T-cell (primary cell): ENCODE results near the gene SLC43A2. TPM values are rescaled to one million over a fixed set of nuclear protein-coding genes. Genes with fewer than 3 reads are reported as not detected.

ENCODE experiments used
- ATAC-seq, 4 experiments: fragments of 200-7000 bp in 3 of 4; fragments of 150-1000 bp in 1 of 4; cut with Tn5 transposase; replicated peaks in 1 of 4; 1 replicate in 3 of 4; 2 replicates in 1 of 4; pipeline ENCODE4 v1.10.0; 2021; ENCODE audit warnings: moderate library complexity in 3 of 4, mild to moderate bottlenecking in 2 of 4, moderate number of reproducible peaks in 1 of 4
- CTCF ChIA-PET, 2 donors: fragments of 300-600 bp; sonication (Branson Sonifier 250); formaldehyde crosslinking; loops; one replicate each; lab custom pipeline; 2022; ENCODE audit warnings: antibody characterized with exemption in 2 of 2; lab: Charles Lee
- POLR2A ChIA-PET, 2 donors: fragments of 300-600 bp; sonication (Branson Sonifier 250); formaldehyde crosslinking; loops; one replicate each; lab custom pipeline; 2022; ENCODE audit warnings: antibody characterized with exemption in 2 of 2; lab: Charles Lee
- DNase-seq, 35 experiments: peaks; one replicate each; pipeline versions ENCODE4 v3.0.0 to v3.0.0-alpha.2; 2013 to 2023
- H3K27ac ChIP-seq: one replicate; pipeline ENCODE4 v1.5.1; 2013; ENCODE audit warnings: low read length
- H3K27me3 ChIP-seq, 2 experiments: replicated peaks in 1 of 2; 1 replicate in 1 of 2; 2 replicates in 1 of 2; pipeline versions ENCODE4 v1.6.1 to v1.7.0; 2013; ENCODE audit warnings: low read length in 1 of 2, mixed read lengths in 1 of 2; ENCODE audit not compliant: control insufficient read depth in 2 of 2, insufficient read depth in 2 of 2; ENCODE audit errors: extremely low read depth in 1 of 2
- H3K36me3 ChIP-seq, 2 donors: 1 replicate in 1 of 2; 2 replicates in 1 of 2; pipeline versions ENCODE4 v1.6.1 to v1.7.0; 2013; ENCODE audit warnings: low read length in 1 of 2; ENCODE audit not compliant: control insufficient read depth in 2 of 2, insufficient read depth in 1 of 2; ENCODE audit errors: extremely low read depth in 1 of 2
- H3K4me1 ChIP-seq, 2 experiments: 1 replicate in 1 of 2; 2 replicates in 1 of 2; pipeline versions ENCODE4 v1.6.1 to v1.7.0; 2013; ENCODE audit warnings: low read length in 2 of 2, mixed read lengths in 1 of 2; ENCODE audit not compliant: insufficient read depth in 2 of 2, control insufficient read depth in 1 of 2; ENCODE audit errors: extremely low read depth in 1 of 2
- H3K4me3 ChIP-seq, 2 donors: 1 replicate in 1 of 2; 2 replicates in 1 of 2; pipeline versions ENCODE4 v1.5.1 to v1.7.0; 2013; ENCODE audit warnings: mild to moderate bottlenecking in 2 of 2, low read length in 1 of 2, moderate library complexity in 1 of 2; ENCODE audit not compliant: control insufficient read depth in 1 of 2; ENCODE audit errors: extremely low read depth in 1 of 2
- H3K9me3 ChIP-seq: 2 replicates; pipeline ENCODE4 v1.7.0; 2013
- H3K27ac Mint-ChIP-seq, 2 donors: one replicate each; pipeline ENCODE4 v1.8.0; 2020 to 2021; ENCODE audit warnings: mild to moderate bottlenecking in 2 of 2, mixed read lengths in 2 of 2
- H3K27me3 Mint-ChIP-seq, 2 donors: one replicate each; pipeline ENCODE4 v1.8.0; 2021 to 2022; ENCODE audit warnings: mixed read lengths in 2 of 2
- H3K36me3 Mint-ChIP-seq: one replicate; pipeline ENCODE4 v1.8.0; 2021; ENCODE audit warnings: mixed read lengths
- H3K4me1 Mint-ChIP-seq, 3 donors: one replicate each; pipeline ENCODE4 v1.8.0; 2020 to 2022; ENCODE audit warnings: mixed read lengths in 3 of 3, mild to moderate bottlenecking in 1 of 3
- H3K4me3 Mint-ChIP-seq, 3 donors: one replicate each; pipeline ENCODE4 v1.8.0; 2020 to 2022; ENCODE audit warnings: mild to moderate bottlenecking in 3 of 3, mixed read lengths in 3 of 3, moderate library complexity in 3 of 3
- H3K9me3 Mint-ChIP-seq, 3 donors: one replicate each; pipeline ENCODE4 v1.8.0; 2020 to 2022; ENCODE audit warnings: mixed read lengths in 3 of 3
- WGBS: methylation state at CpG from one replicate; pipeline ENCODE4 v1.1.5; 2013; ENCODE audit warnings: missing lambda C conversion rate; ENCODE audit not compliant: insufficient coverage; 5-methylcytosine and 5-hydroxymethylcytosine counted together
- total RNA-seq, 35 experiments: library from RNA in 6 of 35; stranded (reverse) in 6 of 35; fragments of 120-200 nt in 1 of 35; gene quantifications; one replicate each; pipeline versions ENCODE4 v1.2.1 to v1.2.4 and lab custom pipeline; 2013 to 2026

The SLC43A2 gene
- total RNA-seq, 5 donors from 2014 or later (not counting 1 experiment from before 2014, with no cell fraction given) = 3.8 to 14.7 (median 7.8) TPM

DNA sequence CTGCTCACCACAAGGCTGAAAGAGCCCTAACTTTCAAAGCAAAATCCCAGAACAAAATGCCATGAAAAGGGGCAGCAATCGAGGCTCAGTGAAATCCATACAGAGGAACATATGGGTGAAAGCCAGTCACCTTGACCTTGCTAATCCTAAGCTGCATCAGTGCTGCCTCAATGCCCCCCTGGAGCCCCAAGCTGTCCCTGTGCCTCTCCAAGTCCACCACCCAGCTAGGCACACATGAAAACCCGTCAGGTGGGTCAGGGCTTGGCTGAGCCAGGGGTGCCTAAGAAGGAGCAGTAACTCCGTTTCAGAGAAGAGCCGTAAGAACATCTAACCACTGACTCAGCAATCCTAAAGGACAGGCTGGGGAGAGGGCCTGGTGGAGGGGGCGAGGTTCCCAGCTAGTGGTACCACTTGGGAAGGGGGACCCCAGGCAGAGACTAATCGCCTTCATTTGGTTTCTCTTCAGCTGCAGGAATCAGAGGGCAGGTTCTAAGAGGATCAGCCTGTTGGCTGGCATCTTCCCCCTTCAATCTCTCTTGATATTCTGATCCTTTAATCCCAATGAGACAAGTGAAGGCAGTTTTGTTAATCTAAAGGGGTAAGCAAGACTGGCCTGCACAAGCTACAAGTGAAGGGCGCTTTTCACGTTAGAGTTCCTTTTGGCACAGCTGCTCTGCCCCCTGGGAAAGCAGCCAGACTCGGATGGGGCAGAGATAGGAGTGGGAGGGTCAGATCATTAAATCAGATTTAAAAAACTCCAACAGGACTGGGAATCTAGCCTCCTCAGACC lies 73.7 kb downstream of the SLC43A2 start:
- H3K27ac ChIP-seq = no peak overlapping the region
- ChIA-PET POLR2A (no interaction called here), CTCF (no interaction called here)
- no peak overlapping the region for H3K4me3 ChIP-seq
- Mint-ChIP-seq H3K9me3 (no peaks in the 10 kb centered on the region), H3K27me3 (no peaks in the 10 kb centered on the region), H3K4me1 (peaks cover 10 to 24% (median 17%) of the 10 kb centered on the region in 3 donors), H3K36me3 (peaks cover 38% of the 10 kb centered on the region), H3K4me3 (no peak overlapping the region), H3K27ac (no peak overlapping the region)
- ATAC-seq (no peak), DNase-seq (no peak)
- no peaks in the 10 kb centered on the region for H3K27me3 ChIP-seq
- peaks cover 11 to 45% of the 10 kb centered on the region in 2 donors for H3K36me3 ChIP-seq
- no peaks in the 10 kb centered on the region for H3K4me1 ChIP-seq
- H3K9me3 ChIP-seq = no peaks in the 10 kb centered on the region
- WGBS = 100% methylated on average over 2 of the region's 9 CpGs

GRCh38 chr17:1553354-1554266 lies 75.0 kb downstream of the SLC43A2 start:
- no peaks in the 10 kb centered on the region for H3K4me1 ChIP-seq
- H3K27ac ChIP-seq = no peak overlapping the region
- Mint-ChIP-seq H3K36me3 (peaks cover 40% of the 10 kb centered on the region), H3K9me3 (no peaks in the 10 kb centered on the region), H3K4me3 (no peak overlapping the region), H3K4me1 (peaks cover 1 to 13% (median 10%) of the 10 kb centered on the region in 3 donors), H3K27me3 (no peaks in the 10 kb centered on the region), H3K27ac (no peak overlapping the region)
- WGBS = 95% methylated on average over 10 of the region's 12 CpGs
- no peaks in the 10 kb centered on the region for H3K9me3 ChIP-seq
- ChIA-PET CTCF (interaction anchor here in 1 of 2 donors (0.5 kb wide), 1 partner anchor 601 kb away, joined by 7 read pairs; no protein-coding TSS in a partner anchor), POLR2A (no interaction called here)
- ATAC-seq (no peak), DNase-seq (no peak)
- peaks cover 11 to 50% of the 10 kb centered on the region in 2 donors for H3K36me3 ChIP-seq
- H3K4me3 ChIP-seq = no peak overlapping the region
- H3K27me3 ChIP-seq = no peaks in the 10 kb centered on the region

GRCh38 chr17:1552932-1553331 lies 75.7 kb downstream of the SLC43A2 start:
- H3K27ac Mint-ChIP-seq = no peak overlapping the region
- POLR2A ChIA-PET = no interaction called here

DNA sequence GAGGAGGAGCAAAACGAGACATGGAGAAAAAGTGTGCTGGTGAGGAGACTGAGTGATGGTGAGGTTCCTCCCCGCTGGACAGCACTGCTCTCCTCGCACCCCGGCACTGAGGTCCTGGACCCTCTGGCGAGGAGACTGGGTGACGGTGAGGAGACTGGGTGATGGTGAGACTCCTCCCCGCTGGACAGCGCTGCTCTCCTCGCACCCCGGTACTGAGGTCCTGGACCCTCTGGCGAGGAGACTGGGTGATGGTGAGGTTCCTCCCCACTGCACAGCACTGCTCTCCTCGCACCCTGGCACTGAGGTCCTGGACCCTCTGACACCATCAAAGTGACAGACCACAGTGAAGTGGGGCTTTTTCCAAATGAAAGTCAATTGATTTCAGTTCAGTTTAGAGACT lies 76.9 kb downstream of the SLC43A2 start:
- Histone ChIP-seq H3K9me3 (no peaks in the 10 kb centered on the region), H3K27me3 (no peaks in the 10 kb centered on the region), H3K36me3 (peaks cover 13 to 66% of the 10 kb centered on the region in 2 donors), H3K4me3 (no peak overlapping the region), H3K27ac (no peak overlapping the region), H3K4me1 (no peaks in the 10 kb centered on the region)
- DNase-seq = no peak
- H3K9me3 Mint-ChIP-seq = no peaks in the 10 kb centered on the region
- H3K36me3 Mint-ChIP-seq = peaks cover 42% of the 10 kb centered on the region
- ChIA-PET POLR2A (interaction anchor here in 1 of 2 donors (0.6 kb wide), 1 partner anchor 98 kb away, joined by 3 read pairs; no protein-coding TSS in a partner anchor), CTCF (no interaction called here)
- H3K4me3 Mint-ChIP-seq = no peak overlapping the region
- 93% methylated on average over 10 of the region's 12 CpGs for WGBS
- H3K27ac Mint-ChIP-seq = no peak overlapping the region
- no peaks in the 10 kb centered on the region for H3K27me3 Mint-ChIP-seq
- ATAC-seq = no peak
- H3K4me1 Mint-ChIP-seq = peaks cover 0 to 6% (median 5%) of the 10 kb centered on the region in 3 donors

More at GRCh38 chr17:1552932-1553331, 75.7 kb downstream of the SLC43A2 start:
- Mint-ChIP-seq H3K4me3 (no peak overlapping the region), H3K27me3 (no peaks in the 10 kb centered on the region), H3K4me1 (peaks cover 0 to 13% (median 10%) of the 10 kb centered on the region in 3 donors), H3K36me3 (peaks cover 46% of the 10 kb centered on the region), H3K9me3 (no peaks in the 10 kb centered on the region)
- CTCF ChIA-PET = no interaction called here
- Histone ChIP-seq H3K27me3 (no peaks in the 10 kb centered on the region), H3K4me1 (no peaks in the 10 kb centered on the region), H3K36me3 (peaks cover 13 to 56% of the 10 kb centered on the region in 2 donors), H3K9me3 (no peaks in the 10 kb centered on the region), H3K4me3 (no peak overlapping the region), H3K27ac (no peak overlapping the region)
- ATAC-seq (no peak), DNase-seq (no peak)
- 92% methylated on average over 7 of the region's 11 CpGs for WGBS

GRCh38 chr17:1548032-1548431 lies 80.6 kb downstream of the SLC43A2 start:
- peaks cover 12 to 76% of the 10 kb centered on the region in 2 donors for H3K36me3 ChIP-seq
- H3K9me3 ChIP-seq = no peaks in the 10 kb centered on the region
- no peak for ATAC-seq
- H3K27ac ChIP-seq = no peak overlapping the region
- H3K27me3 ChIP-seq = no peaks in the 10 kb centered on the region
- H3K4me1 ChIP-seq = no peaks in the 10 kb centered on the region
- 95% methylated on average over 16 of the region's 18 CpGs for WGBS
- no peak for DNase-seq
- H3K36me3 Mint-ChIP-seq = peaks cover 52% of the 10 kb centered on the region
- CTCF ChIA-PET = interaction anchor here in 1 of 2 donors (0.6 kb wide), 1 partner anchor 294 kb away, joined by 3 read pairs; no protein-coding TSS in a partner anchor
- H3K4me3 ChIP-seq = no peak overlapping the region
- no peaks in the 10 kb centered on the region for H3K27me3 Mint-ChIP-seq
- no peaks in the 10 kb centered on the region for H3K9me3 Mint-ChIP-seq
- H3K4me1 Mint-ChIP-seq = peaks cover 0 to 2% (median 0%) of the 10 kb centered on the region in 3 donors
- H3K27ac Mint-ChIP-seq = no peak overlapping the region
- POLR2A ChIA-PET = no interaction called here
- no peak overlapping the region for H3K4me3 Mint-ChIP-seq

DNA sequence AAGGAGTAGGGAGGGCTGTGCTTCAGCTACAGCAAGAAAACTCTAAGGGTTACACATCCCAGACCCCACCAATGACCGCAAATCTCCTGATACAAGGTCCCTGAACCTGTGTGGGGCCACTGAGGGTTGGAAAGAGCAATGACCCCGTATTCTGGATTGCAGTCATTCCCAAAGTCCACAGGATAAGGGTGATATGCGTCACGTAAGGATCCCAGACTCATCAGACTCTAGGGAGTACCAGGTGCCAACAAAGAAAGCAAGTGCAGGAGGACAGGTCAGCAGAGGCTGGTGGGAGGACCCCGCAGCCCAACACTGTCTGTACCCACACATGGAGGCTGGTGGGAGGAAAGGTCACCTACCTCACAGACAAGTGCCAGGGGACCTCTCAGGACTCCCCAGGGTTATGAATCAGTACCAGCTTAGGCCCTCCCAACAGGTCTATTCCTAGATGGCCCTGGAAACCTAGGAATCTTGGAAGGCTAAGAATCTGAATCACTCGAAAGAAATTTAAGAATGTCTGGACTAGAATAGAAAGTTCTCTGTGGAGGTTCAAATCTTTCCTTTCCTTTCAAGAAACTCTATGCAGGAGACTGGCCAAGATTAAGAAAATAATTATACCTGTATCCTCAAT lies 82.2 kb downstream of the SLC43A2 start:
- H3K9me3 ChIP-seq = no peaks in the 10 kb centered on the region
- no peak overlapping the region for H3K4me3 ChIP-seq
- no peak overlapping the region for H3K27ac Mint-ChIP-seq
- no peak overlapping the region for H3K27ac ChIP-seq
- 100% methylated on average over 4 of the region's 6 CpGs for WGBS
- H3K27me3 ChIP-seq = no peaks in the 10 kb centered on the region
- ATAC-seq (no peak), DNase-seq (no peak)
- H3K36me3 Mint-ChIP-seq = peaks cover 51% of the 10 kb centered on the region
- H3K27me3 Mint-ChIP-seq = no peaks in the 10 kb centered on the region
- peaks cover 0 to 2% (median 0%) of the 10 kb centered on the region in 3 donors for H3K4me1 Mint-ChIP-seq
- H3K9me3 Mint-ChIP-seq = no peaks in the 10 kb centered on the region
- POLR2A ChIA-PET = no interaction called here
- H3K4me1 ChIP-seq = no peaks in the 10 kb centered on the region
- peaks cover 9 to 76% of the 10 kb centered on the region in 2 donors for H3K36me3 ChIP-seq
- H3K4me3 Mint-ChIP-seq = no peak overlapping the region
- CTCF ChIA-PET = no interaction called here
